SH-SY5Y (cell line): ENCODE data around the gene PDF.

Experiments
- GATA2 ChIP-seq: IDR thresholded peaks from 2 replicates; pipeline ENCODE4 v1.6.1; 2011; ENCODE audit warnings: mild to moderate bottlenecking, low read depth, low read length
- GATA3 ChIP-seq: IDR thresholded peaks from 2 replicates; pipeline ENCODE4 v1.6.1; 2011; ENCODE audit warnings: low read depth, mild to moderate bottlenecking, low read length, moderate library complexity

DNA sequence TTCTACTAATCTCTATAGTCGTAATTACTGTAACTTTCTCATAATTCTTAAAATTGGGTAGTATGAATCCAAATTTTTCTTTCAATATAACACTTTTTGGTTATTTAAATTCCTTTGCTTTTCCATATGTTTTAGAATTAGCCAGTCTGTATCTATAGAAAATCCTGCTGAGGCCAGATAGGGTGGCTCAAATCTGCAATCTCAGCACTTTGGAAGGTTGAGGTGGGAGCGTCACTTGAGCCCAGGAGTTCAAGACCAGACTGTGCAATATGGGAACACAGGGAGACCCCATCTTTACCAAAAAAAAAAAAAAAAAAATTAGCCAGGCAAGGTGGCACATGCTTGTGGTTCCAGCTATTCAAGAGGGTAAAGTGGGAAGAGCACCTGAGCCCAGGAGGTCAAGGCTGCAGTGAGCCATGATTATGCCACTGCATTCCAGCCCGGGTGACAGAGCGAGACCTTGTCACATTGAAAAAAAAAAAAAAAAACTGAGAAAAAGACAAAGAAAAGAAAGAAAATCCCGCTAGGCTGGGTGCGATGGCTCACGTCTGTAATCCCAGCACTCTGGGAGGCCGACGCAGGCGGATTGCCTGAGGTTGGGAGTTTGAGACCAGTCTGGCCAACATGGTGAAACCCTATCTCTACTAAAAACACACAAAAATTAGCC, 46.1 kb upstream of the PDF start:
- TF ChIP-seq GATA2 (no peak), GATA3 (no peak)
